GM18526 (cell line): Measurements from ENCODE around the gene RCOR2.
A peak's percentile ranks its signal among the peaks of the same experiment; 100 is the strongest.

Experiments used
- POLR2A ChIP-seq: IDR thresholded peaks from 3 replicates; pipeline ENCODE4 v1.6.1; 2011; ENCODE audit not compliant: insufficient read length; ENCODE audit errors: extremely low read depth

Gene RCOR2

DNA sequence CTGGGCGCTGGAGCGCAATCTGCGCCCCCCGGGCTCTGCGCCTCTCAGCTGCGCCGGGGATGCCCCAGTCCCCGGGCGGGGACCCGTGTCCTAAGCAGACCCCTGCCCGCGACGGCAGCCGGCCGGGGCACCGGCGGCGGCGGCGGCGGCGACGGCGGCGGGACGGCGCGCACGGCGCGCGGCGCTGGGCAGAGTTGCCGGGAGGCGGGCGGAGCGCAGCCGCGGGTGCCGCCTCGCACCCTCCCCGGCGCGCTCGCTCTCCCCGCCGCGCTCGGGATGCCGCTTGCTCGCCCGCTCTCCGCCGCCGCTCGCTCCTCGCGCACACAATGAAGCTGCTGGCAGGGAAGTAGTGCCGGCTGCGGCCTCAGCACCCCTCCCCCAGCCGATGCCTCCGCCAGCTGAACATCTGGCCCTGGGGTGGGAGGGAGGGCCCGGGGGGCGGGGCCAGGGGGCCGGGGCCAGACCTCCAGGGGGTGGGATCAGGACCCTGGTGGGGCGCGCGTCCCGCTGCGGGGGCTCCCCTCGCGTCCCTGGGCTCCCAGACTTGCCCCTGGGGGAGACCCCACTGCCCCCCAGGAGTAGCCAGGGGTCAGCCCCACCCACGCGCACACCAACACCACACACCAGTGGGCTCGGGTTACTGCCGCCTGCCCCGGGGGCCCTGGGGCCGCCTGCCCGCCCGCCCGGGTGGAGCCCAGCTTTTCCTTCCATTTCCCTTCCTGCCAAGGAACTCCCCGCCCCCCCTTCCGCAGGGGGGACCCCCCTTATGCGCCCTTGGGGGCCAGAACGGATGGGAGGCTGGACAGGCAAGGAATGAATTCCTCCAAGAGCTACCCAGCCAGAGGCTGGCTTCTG, at the start of gene RCOR2:
TSS of gene RCOR2 (minus strand) at position 328 of the 855 bp plus-strand sequence. CDS start 708 bp downstream, outside the sequence.
- TF ChIP-seq POLR2A: peak; percentile 26

- no peak for TF ChIP-seq POLR2A
These were observed 49.5 kb upstream of the RCOR2 start for GRCh38 chr11:63966444-63966843.

DNA sequence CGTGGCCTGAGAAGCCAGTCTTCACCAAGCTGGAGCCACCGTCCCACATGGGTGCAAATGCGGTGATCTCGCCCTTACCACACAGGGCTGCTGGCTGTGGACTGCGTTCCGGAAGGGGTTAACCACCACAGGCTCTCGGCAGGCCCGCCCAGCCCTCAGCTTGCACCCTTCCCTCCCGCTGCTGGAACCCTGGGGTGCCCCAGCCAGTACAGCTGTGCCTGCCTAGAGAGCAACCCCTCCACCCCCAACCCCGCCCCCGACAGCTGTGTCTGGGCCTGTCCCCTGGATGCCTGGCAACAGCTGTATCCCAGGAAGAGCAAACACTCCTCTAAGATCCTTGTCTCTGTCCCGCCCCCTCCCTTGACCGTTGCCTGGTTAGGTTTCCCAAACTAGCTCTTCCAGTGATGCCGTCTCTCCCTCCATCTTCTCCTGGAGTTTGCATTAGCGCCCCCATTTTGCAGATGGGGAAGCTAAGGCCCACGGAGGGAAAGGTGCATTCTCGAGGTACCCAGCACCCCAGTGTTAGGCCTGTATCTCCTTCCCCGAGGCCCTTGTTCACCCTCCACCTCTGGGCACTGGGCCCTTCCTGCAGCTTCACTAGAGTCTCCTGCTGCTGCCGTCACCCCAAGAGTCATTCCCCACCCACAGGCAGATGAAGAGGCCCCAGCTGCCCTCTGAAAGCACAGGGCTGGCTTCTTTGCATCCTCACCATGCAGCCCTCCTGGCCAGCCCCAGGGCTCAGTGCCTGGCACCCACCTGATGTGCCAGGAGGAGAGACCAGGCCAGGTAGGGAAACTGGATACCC, 44.8 kb upstream of the RCOR2 start:
- no peak for TF ChIP-seq POLR2A

GRCh38 chr11:63958008-63958407, 41.0 kb upstream of the RCOR2 start:
- no peak for TF ChIP-seq POLR2A

GRCh38 chr11:63952570-63952969, 35.6 kb upstream of the RCOR2 start:
- no peak for TF ChIP-seq POLR2A

- TF ChIP-seq POLR2A: no peak
These were observed 35.0 kb upstream of the RCOR2 start for GRCh38 chr11:63951779-63952536.

DNA sequence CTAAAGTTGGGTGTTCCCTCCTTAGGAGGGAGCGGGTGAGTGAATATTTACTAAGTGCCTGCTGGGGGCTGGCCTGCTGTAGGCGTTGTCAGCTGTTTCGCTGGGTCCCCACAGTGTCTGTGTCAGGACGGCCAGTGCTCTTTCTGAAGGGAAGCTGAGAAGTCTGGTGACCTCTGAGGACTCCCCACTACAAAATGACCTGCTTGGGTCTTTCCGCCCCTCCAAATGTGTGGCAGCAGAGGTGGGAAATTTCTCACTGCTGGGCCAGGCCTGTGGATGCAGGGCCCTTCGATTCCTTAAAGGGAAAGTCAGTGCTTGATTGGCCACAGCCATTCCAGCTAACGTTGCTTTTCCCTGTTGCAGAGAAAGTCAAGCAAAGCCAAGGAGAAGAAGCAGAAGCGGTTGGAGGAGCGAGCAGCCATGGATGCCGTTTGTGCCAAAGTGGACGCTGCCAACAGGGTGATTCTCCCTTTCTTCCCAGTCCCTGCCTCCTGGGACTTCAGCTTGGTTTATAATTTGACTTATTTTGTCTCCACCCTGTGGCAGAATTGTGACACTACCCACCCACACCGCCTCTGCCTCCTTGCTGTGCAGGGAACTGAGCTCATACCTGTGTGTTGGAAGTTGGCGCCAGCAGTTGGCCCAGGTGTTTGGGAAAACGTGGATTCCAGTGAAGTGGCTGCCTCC, 28.7 kb upstream of the RCOR2 start:
- TF ChIP-seq POLR2A: no peak

DNA sequence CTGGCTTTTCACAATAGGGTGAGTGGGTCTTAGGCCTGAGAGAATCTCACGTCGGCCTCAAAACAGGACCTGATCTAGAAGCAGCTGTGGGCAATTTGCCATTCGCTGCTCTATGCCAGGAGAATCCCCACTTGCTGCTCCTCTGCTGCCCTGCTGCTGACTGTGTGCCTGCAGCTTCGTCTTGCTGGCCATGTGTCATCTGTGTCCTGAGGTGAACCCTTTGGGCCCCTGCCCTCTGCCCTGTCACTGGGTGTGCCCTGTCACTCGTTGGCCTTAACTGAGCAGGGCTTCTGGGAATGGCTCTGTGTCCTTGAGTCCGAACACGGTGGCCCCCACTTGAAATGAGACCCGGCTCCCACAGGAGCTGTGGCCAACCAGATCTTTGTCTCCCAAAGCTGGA, 28.0 kb upstream of the RCOR2 start:
- no peak for TF ChIP-seq POLR2A

DNA sequence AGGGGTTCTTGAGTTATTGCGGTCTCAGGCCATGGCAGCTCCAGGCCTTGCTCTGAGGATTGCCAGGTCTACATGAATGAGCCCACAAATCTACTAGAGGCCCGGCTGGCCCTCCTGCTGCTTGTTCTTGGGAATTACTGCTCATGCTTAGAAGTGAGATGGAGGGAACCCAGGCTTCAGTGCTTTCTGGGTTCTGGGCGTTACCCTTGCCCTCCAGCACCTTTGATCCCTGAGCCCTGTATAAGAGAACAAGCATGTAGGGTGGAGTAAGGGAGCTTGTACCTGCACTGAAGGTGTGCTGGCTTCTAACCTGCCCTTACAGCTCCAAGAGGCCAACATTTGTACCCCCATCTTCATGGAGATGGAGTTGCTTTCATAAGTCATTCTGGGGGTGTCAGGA, 25.8 kb upstream of the RCOR2 start:
- TF ChIP-seq POLR2A: no peak

DNA sequence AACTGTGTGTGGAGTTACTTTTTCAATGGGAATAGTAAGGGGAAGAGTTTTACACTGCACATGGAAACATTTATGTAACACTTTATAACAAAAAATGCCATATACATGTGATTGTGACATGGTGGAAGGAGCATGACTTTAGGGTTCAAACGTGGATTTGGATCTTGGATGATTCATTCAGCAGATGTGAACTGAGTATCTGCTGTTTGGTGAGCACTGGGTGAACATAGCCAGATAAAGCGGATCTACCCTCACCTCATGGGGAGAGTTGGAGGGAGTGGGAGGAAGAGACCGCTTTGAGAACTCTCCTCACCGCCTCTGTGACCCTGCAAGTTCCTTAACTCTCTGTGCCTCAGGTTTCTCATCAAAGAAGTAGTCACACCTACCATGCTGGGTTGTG, 24.9 kb upstream of the RCOR2 start:
- no peak for TF ChIP-seq POLR2A

- TF ChIP-seq POLR2A: no peak
These were observed 23.8 kb upstream of the RCOR2 start for GRCh38 chr11:63940786-63941185.

DNA sequence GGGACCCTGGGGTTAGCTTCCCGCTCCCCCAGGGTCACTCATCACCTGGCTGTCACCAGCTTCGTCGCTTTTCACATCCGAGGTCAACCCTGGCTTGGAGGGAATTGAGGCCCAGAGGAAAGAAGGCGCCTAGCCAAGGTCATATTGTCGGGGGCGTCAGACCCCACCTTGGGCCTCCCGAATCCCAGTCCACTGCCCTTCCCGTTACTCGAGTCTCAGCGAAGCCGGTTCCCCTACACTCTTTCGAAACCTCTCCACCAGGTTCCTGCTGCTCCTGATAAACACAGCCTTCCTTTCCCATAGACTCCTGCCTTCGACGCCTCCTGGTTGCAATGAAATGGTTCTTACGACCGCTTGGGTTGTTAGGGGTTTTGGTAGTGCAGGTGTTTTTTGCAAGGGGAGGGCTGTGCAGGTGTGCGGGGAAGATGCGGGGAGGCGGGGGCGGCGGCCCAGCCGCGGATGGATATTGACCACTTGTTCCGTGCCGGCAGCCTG, 22.5 kb upstream of the RCOR2 start:
- no peak for TF ChIP-seq POLR2A

- peak; percentile 57 for TF ChIP-seq POLR2A
These were observed 21.8 kb upstream of the RCOR2 start, which contains the start of gene NAA40 for GRCh38 chr11:63938479-63939396. TSS of gene NAA40 (plus strand) at chr11:63939002. CDS start at chr11:63939097, 95 bp downstream.
